GM20000 (cell line): ENCODE results near the gene PPP1R27.

ENCODE experiments used
- DNase-seq: peaks from one replicate; pipeline ENCODE4 v3.0.0; 2012; ENCODE audit warnings: low spot score
- CTCF ChIP-seq: IDR thresholded peaks from 2 replicates; pipeline ENCODE4 v1.5.1; 2012; ENCODE audit warnings: mild to moderate bottlenecking, control low read depth; ENCODE audit errors: extremely low read depth, missing control alignments

Gene PPP1R27

GRCh38 chr17:81821603-81822311 is 13.1 kb downstream of the PPP1R27 start:
- DNase-seq, result no peak

GRCh38 chr17:81821147-81821546 is 13.7 kb downstream of the PPP1R27 start:
- no peak for DNase-seq
- no peak for TF ChIP-seq CTCF

More at GRCh38 chr17:81821603-81822311, 13.1 kb downstream of the PPP1R27 start:
- no peak for TF ChIP-seq CTCF

GRCh38 chr17:81819708-81820107 is 15.1 kb downstream of the PPP1R27 start:
- no peak for TF ChIP-seq CTCF
- no peak for DNase-seq

GRCh38 chr17:81817758-81818147 is 17.1 kb downstream of the PPP1R27 start:
- no peak for TF ChIP-seq CTCF
- no peak for DNase-seq

GRCh38 chr17:81815646-81815986 is 19.2 kb downstream of the PPP1R27 start:
- TF ChIP-seq CTCF, result no peak
- no peak for DNase-seq

- no peak for DNase-seq
- TF ChIP-seq CTCF, result no peak
These were observed 19.9 kb downstream of the PPP1R27 start for GRCh38 chr17:81814748-81815645.
